ENCODE measurements around the gene HNRNPM.

HNRNPM gene

GRCh38 chr19:8456064-8456463 lies 11.3 kb downstream of the HNRNPM start:
- Histone ChIP-seq H3K4me1 (ENCODE audit: insufficient read depth, low read length, poor library complexity, severe bottlenecking) (peaks cover 25% of the 10 kb centered on the region), H3K27me3 (ENCODE audit: insufficient read depth, low read length, poor library complexity, severe bottlenecking) (no peaks in the 10 kb centered on the region), H3K36me3 (ENCODE audit: insufficient read depth, low read length) (peaks cover 92% of the 10 kb centered on the region), H3K4me2 (ENCODE audit: low read depth, low read length, poor library complexity, severe bottlenecking) (peak overlapping the region; percentile 22), H4K20me1 (ENCODE audit: insufficient read depth, low read length, poor library complexity, severe bottlenecking) (peaks cover 100% of the 10 kb centered on the region), H3K4me3 (ENCODE audit: low read length, poor library complexity, severe bottlenecking) (no peak overlapping the region), H3K79me2 (ENCODE audit: insufficient read depth, low read length) (peaks cover 100% of the 10 kb centered on the region), H3K9me3 (ENCODE audit: insufficient read depth, low read depth, low read length) (no peaks in the 10 kb centered on the region), H2AFZ (ENCODE audit: low read length) (no peak overlapping the region), H3K9me2 (replicated peaks; ENCODE audit: low read depth, low read length) (no peaks in the 10 kb centered on the region), H3K9ac (ENCODE audit: low read depth, low read length, poor library complexity, severe bottlenecking) (no peak overlapping the region), H3F3A (ENCODE audit: low read depth) (no peaks in the 10 kb centered on the region)
- TF ChIP-seq CTCF (conservative IDR thresholded peaks at IDR 0.05; ENCODE audit: low read length) = peak; percentile 27; the same call in 1 of the 2 replicates
- TF ChIP-seq EZH2phosphoT487 (IDR thresholded peaks at IDR 0.05; ENCODE audit: borderline replicate concordance) = no peak

GRCh38 chr19:8457209-8457608 lies 12.4 kb downstream of the HNRNPM start:
- H3K9me2 ChIP-seq (replicated peaks; ENCODE audit: low read depth, low read length) = no peaks in the 10 kb centered on the region
- TF ChIP-seq EZH2phosphoT487 (IDR thresholded peaks at IDR 0.05; ENCODE audit: borderline replicate concordance) (no peak), CTCF (conservative IDR thresholded peaks at IDR 0.05; ENCODE audit: low read length) (no peak)
- H3K36me3 ChIP-seq (ENCODE audit: insufficient read depth, low read length) = peaks cover 93% of the 10 kb centered on the region
- H3K4me3 ChIP-seq (ENCODE audit: low read length, poor library complexity, severe bottlenecking) = no peak overlapping the region
- no peaks in the 10 kb centered on the region for H3F3A ChIP-seq (ENCODE audit: low read depth)
- H3K27me3 ChIP-seq (ENCODE audit: insufficient read depth, low read length, poor library complexity, severe bottlenecking) = no peaks in the 10 kb centered on the region
- H3K9ac ChIP-seq (ENCODE audit: low read depth, low read length, poor library complexity, severe bottlenecking) = no peak overlapping the region
- H3K4me2 ChIP-seq (ENCODE audit: low read depth, low read length, poor library complexity, severe bottlenecking) = peak overlapping the region; percentile 22
- peaks cover 16% of the 10 kb centered on the region for H3K4me1 ChIP-seq (ENCODE audit: insufficient read depth, low read length, poor library complexity, severe bottlenecking)
- H3K79me2 ChIP-seq (ENCODE audit: insufficient read depth, low read length) = peaks cover 100% of the 10 kb centered on the region
- H3K9me3 ChIP-seq (ENCODE audit: insufficient read depth, low read depth, low read length) = no peaks in the 10 kb centered on the region
- H2AFZ ChIP-seq (ENCODE audit: low read length) = no peak overlapping the region
- peaks cover 100% of the 10 kb centered on the region for H4K20me1 ChIP-seq (ENCODE audit: insufficient read depth, low read length, poor library complexity, severe bottlenecking)

GRCh38 chr19:8457827-8458226 lies 13.1 kb downstream of the HNRNPM start:
- TF ChIP-seq EZH2phosphoT487 (IDR thresholded peaks at IDR 0.05; ENCODE audit: borderline replicate concordance) (no peak), CTCF (conservative IDR thresholded peaks at IDR 0.05; ENCODE audit: low read length) (no peak)
- Histone ChIP-seq H3K27me3 (ENCODE audit: insufficient read depth, low read length, poor library complexity, severe bottlenecking) (no peaks in the 10 kb centered on the region), H3K4me1 (ENCODE audit: insufficient read depth, low read length, poor library complexity, severe bottlenecking) (peaks cover 16% of the 10 kb centered on the region), H3K36me3 (ENCODE audit: insufficient read depth, low read length) (peaks cover 94% of the 10 kb centered on the region), H3K9me3 (ENCODE audit: insufficient read depth, low read depth, low read length) (no peaks in the 10 kb centered on the region), H3K9ac (ENCODE audit: low read depth, low read length, poor library complexity, severe bottlenecking) (no peak overlapping the region), H3F3A (ENCODE audit: low read depth) (no peaks in the 10 kb centered on the region), H2AFZ (ENCODE audit: low read length) (no peak overlapping the region), H4K20me1 (ENCODE audit: insufficient read depth, low read length, poor library complexity, severe bottlenecking) (peaks cover 100% of the 10 kb centered on the region), H3K79me2 (ENCODE audit: insufficient read depth, low read length) (peaks cover 100% of the 10 kb centered on the region), H3K4me2 (ENCODE audit: low read depth, low read length, poor library complexity, severe bottlenecking) (peak overlapping the region; percentile 14), H3K4me3 (ENCODE audit: low read length, poor library complexity, severe bottlenecking) (no peak overlapping the region), H3K9me2 (replicated peaks; ENCODE audit: low read depth, low read length) (no peaks in the 10 kb centered on the region)
